Gastroesophageal sphincter (tissue), 4 donors: Measurements from ENCODE around the gene STUB1. TPM values are rescaled to one million over a fixed set of nuclear protein-coding genes. Genes with fewer than 3 reads are reported as not detected.

ENCODE experiments used
- ATAC-seq: fragments of 150-250 bp; one replicate; pipeline ENCODE4 v1.9.1; 2016; ENCODE audit warnings: mild to moderate bottlenecking, moderate library complexity
- H3K27ac ChIP-seq, 4 donors: fragments of 200-600 bp; sonication (generic) in 3 of 4; 1 replicate in 3 of 4; 2 replicates in 1 of 4; pipeline ENCODE4 v1.5.1; 2016 to 2019
- H3K27me3 ChIP-seq: fragments of 200-600 bp; sonication (generic); one replicate; pipeline ENCODE4 v1.5.1; 2019
- H3K36me3 ChIP-seq, 2 donors: fragments of 200-600 bp; sonication (generic); one replicate each; pipeline ENCODE4 v1.5.1; 2019; ENCODE audit warnings: control low read depth in 1 of 2
- H3K4me1 ChIP-seq, 3 donors: fragments of 200-600 bp; sonication (generic); 1 replicate in 2 of 3; 2 replicates in 1 of 3; pipeline ENCODE4 v1.5.1; 2016 to 2019; ENCODE audit warnings: control low read depth in 2 of 3
- H3K4me3 ChIP-seq, 2 donors: fragments of 200-600 bp; sonication (generic); one replicate each; pipeline ENCODE4 v1.5.1; 2019; ENCODE audit warnings: mild to moderate bottlenecking in 1 of 2, moderate library complexity in 1 of 2
- H3K9me3 ChIP-seq, 3 donors: fragments of 200-600 bp; sonication (generic); one replicate each; pipeline ENCODE4 v1.5.1; 2017 to 2019; ENCODE audit warnings: control low read depth in 2 of 3
- EP300 ChIP-seq: sonication (generic); formaldehyde crosslinking; IDR thresholded peaks from one replicate; pipeline ENCODE4 v1.6.1; 2017; ENCODE audit warnings: antibody characterized with exemption, mild to moderate bottlenecking
- POLR2A ChIP-seq, 2 donors: fragments of 450-650 bp; IDR thresholded peaks; one replicate each; pipeline ENCODE4 v1.6.1; 2017; ENCODE audit warnings: antibody characterized with exemption in 2 of 2, mild to moderate bottlenecking in 2 of 2, moderate library complexity in 1 of 2
- POLR2AphosphoS5 ChIP-seq: sonication (generic); formaldehyde crosslinking; IDR thresholded peaks from one replicate; pipeline ENCODE4 v1.6.1; 2017; ENCODE audit warnings: antibody characterized with exemption
- WGBS, 2 donors: methylation state at CpG; one replicate each; pipeline ENCODE4 v1.1.5; 2018; ENCODE audit warnings: low coverage in 1 of 2; 5-methylcytosine and 5-hydroxymethylcytosine counted together
- total RNA-seq, 4 donors: library from RNA; depleted of rRNA; stranded (reverse); fragments of >200 nt; gene quantifications; one replicate each; pipeline ENCODE4 v1.1.0, GENCODE V29; 2016
- TF ChIP-seq, protein P1 (sequence below), 4 experiments: fragments of 200-600 bp in 2 of 4; fragments of 450-650 bp in 2 of 4; sonication (generic) in 1 of 4; IDR thresholded peaks; one replicate each; pipeline ENCODE4 v1.5.1; 2017 to 2019; ENCODE audit warnings: antibody characterized with exemption in 4 of 4, mild to moderate bottlenecking in 2 of 4, moderate library complexity in 2 of 4

Gene STUB1
- total RNA-seq, 4 donors from 2014 or later: 161 to 212 (median 179) TPM

DNA sequence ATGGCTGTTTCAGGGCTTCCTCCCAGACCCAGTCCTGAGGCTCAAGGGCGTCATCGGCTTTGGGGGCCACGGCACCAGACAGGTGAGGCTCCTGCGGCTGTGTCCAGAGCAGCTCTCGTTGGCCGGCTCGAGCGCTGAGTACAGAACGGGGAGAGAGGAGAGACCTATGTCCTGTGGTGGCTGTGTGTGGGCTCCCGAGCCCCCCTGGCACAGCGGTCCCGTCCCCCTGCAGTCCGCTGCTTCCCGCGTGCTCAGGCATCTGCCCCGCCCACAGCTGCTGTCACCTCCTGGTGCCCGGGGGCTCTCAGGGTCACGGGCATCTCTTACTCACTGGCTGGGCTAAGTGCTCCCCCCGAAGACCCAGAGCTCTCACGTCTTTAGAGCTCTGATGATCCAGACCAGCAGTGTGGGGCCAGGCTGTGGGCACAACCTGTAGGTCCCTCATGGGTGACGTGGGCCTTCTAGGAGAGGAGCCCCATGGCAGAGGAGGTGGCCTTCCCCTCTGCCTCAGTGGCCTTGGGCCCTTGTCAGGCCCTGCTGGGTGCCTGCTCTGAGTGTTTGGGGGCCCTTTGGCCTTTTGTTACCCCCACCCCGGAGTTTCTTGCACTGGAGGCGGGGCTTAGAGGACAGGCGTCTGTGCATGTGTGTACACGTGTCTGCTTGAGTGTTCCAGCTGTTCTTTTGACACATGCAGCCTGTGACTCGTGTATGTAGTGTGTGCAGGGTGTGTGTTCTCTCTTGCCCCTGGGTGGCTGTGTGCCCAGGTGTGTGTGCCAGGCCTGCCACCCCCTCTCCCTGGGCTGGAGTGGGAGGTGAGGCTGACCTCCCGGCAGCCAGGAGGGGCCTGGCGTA is 27.5 kb upstream of the STUB1 start:
- no peak for ATAC-seq
- no peaks in the 10 kb centered on the region for H3K9me3 ChIP-seq
- peaks cover 0 to 31% (median 20%) of the 10 kb centered on the region in 3 donors for H3K4me1 ChIP-seq
- H3K27ac ChIP-seq: no peak overlapping the region
- no CpG with 5 or more reads among the region's 28 CpGs for WGBS, 2 donors
- H3K4me3 ChIP-seq: no peak overlapping the region
- no peaks in the 10 kb centered on the region for H3K27me3 ChIP-seq
- peaks cover 0 to 58% of the 10 kb centered on the region in 2 donors for H3K36me3 ChIP-seq
- no peak for TF ChIP-seq POLR2AphosphoS5
- TF ChIP-seq, protein P1, sequence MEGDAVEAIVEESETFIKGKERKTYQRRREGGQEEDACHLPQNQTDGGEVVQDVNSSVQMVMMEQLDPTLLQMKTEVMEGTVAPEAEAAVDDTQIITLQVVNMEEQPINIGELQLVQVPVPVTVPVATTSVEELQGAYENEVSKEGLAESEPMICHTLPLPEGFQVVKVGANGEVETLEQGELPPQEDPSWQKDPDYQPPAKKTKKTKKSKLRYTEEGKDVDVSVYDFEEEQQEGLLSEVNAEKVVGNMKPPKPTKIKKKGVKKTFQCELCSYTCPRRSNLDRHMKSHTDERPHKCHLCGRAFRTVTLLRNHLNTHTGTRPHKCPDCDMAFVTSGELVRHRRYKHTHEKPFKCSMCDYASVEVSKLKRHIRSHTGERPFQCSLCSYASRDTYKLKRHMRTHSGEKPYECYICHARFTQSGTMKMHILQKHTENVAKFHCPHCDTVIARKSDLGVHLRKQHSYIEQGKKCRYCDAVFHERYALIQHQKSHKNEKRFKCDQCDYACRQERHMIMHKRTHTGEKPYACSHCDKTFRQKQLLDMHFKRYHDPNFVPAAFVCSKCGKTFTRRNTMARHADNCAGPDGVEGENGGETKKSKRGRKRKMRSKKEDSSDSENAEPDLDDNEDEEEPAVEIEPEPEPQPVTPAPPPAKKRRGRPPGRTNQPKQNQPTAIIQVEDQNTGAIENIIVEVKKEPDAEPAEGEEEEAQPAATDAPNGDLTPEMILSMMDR (IDR thresholded peaks at IDR 0.05): no peak
- no peak for TF ChIP-seq EP300
- TF ChIP-seq POLR2A (IDR thresholded peaks at IDR 0.05): no peak

DNA sequence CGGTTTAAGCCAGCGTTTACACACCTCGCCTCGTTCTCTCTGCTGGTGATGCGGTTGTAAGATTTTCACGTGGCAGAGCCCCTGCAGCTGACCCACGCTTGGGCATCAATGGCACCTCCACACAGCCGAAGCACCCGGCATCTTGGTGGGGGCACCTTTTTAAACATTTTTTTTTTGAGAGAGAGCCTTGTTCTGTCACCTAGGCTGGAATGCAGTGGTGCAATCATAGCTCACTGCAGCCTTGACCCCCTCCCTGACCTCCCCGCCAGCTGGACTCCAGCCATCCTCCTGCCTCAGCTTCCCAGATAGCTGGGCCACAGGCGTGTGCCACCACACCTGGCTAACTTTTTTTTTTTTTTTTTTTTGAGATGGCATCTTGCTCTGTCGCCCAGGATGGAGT is 26.2 kb upstream of the STUB1 start:
- Histone ChIP-seq H3K27ac (no peak overlapping the region), H3K4me1 (peaks cover 0 to 18% (median 9%) of the 10 kb centered on the region in 3 donors), H3K9me3 (no peaks in the 10 kb centered on the region), H3K4me3 (no peak overlapping the region), H3K36me3 (peaks cover 0 to 70% of the 10 kb centered on the region in 2 donors), H3K27me3 (no peaks in the 10 kb centered on the region)
- no peak for ATAC-seq
- TF ChIP-seq, protein P1 (IDR thresholded peaks at IDR 0.05): no peak
- TF ChIP-seq POLR2AphosphoS5 (no peak), POLR2A (IDR thresholded peaks at IDR 0.05) (no peak), EP300 (no peak)
- WGBS, 2 donors: 88 to 90% methylated on average over 6 to 10 of the region's 12 CpGs

DNA sequence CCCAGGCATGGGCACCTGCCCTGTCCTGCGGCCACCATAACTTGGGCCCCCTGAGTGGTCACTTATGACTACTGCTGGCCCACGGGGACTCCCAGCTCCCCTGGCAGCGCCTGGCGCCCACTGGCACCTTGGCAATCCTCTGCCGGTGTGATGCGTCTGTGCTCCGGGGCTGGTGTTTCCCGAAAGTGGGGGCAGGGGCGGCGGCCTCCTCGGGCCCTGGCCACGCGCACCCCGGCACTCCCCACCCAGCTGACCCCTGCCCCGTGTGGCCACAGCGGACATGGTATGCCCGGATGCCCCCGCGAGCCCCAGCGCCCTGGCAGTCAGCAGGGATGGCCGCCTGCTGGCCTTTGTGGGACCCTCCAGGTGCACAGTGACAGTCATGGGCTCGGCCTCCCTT is 22.7 kb upstream of the STUB1 start:
- no peak overlapping the region for H3K27ac ChIP-seq
- no CpG with 5 or more reads among the region's 22 CpGs for WGBS, 2 donors
- no peaks in the 10 kb centered on the region for H3K9me3 ChIP-seq
- H3K4me3 ChIP-seq: no peak overlapping the region
- peaks cover 0 to 24% (median 12%) of the 10 kb centered on the region in 3 donors for H3K4me1 ChIP-seq
- no peak for ATAC-seq
- TF ChIP-seq EP300: no peak
- TF ChIP-seq POLR2AphosphoS5: no peak
- TF ChIP-seq, protein P1 (IDR thresholded peaks at IDR 0.05): no peak
- TF ChIP-seq POLR2A (IDR thresholded peaks at IDR 0.05): no peak
- H3K27me3 ChIP-seq: no peaks in the 10 kb centered on the region
- peaks cover 0 to 57% of the 10 kb centered on the region in 2 donors for H3K36me3 ChIP-seq

DNA sequence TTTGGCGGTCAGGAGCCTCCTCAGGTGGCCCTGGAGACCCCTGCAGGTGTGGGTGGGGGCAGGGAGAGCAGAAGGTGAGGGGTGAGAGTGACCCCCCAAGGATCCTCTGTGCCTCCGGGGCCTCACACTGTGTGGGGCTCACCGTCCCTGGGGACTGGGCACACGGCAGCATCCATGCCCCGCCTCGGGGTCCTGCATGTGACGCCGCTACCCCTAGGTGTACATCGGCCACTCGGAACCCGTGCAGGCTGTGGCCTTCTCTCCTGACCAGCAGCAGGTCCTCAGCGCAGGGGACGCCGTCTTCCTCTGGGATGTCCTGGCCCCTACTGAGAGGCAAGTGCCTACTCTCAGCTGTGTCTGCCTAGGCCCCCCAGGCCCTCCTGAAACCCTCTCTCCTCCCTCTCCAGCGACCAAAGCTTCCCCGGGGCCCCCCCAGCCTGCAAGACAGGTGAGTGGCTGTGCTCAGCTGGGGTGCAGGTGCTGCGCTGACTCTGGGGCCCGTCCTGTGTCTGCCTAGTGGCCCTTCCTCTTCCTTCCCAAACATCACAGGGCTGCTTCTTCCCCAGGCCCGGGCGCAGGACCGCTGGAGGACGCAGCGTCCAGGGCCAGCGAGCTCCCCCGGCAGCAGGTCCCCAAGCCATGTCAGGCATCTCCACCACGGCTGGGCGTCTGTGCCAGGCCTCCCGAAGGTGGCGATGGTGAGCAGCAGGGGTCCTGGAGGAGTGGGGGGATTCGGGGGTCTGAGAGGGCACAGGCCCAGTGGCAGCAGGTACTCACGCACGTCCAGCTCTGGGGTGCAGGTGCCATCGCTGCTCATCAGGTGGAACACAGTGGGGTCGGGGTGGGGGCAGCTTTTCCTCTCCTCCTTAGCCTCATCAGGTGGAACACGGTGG is 21.3 kb upstream of the STUB1 start:
- Histone ChIP-seq H3K36me3 (peaks cover 0 to 45% of the 10 kb centered on the region in 2 donors), H3K27ac (peak overlapping the region in 1 of 4 donors; percentile 83), H3K27me3 (no peaks in the 10 kb centered on the region), H3K9me3 (no peaks in the 10 kb centered on the region), H3K4me3 (no peak overlapping the region), H3K4me1 (peaks cover 0 to 24% (median 12%) of the 10 kb centered on the region in 3 donors)
- ATAC-seq: no peak
- no CpG with 5 or more reads among the region's 35 CpGs for whole genome bisulfite sequencing, 2 donors
- TF ChIP-seq POLR2AphosphoS5: no peak
- no peak for TF ChIP-seq EP300
- TF ChIP-seq, protein P1 (IDR thresholded peaks at IDR 0.05): no peak
- TF ChIP-seq POLR2A (IDR thresholded peaks at IDR 0.05): no peak
